ENCODE data around the gene EEF2.

GRCh38 chr19:3959766-3960131, 25.5 kb downstream of the EEF2 start:
- TF ChIP-seq, protein P1, sequence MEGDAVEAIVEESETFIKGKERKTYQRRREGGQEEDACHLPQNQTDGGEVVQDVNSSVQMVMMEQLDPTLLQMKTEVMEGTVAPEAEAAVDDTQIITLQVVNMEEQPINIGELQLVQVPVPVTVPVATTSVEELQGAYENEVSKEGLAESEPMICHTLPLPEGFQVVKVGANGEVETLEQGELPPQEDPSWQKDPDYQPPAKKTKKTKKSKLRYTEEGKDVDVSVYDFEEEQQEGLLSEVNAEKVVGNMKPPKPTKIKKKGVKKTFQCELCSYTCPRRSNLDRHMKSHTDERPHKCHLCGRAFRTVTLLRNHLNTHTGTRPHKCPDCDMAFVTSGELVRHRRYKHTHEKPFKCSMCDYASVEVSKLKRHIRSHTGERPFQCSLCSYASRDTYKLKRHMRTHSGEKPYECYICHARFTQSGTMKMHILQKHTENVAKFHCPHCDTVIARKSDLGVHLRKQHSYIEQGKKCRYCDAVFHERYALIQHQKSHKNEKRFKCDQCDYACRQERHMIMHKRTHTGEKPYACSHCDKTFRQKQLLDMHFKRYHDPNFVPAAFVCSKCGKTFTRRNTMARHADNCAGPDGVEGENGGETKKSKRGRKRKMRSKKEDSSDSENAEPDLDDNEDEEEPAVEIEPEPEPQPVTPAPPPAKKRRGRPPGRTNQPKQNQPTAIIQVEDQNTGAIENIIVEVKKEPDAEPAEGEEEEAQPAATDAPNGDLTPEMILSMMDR (IDR thresholded peaks at IDR 0.05 in 4 of 5, conservative IDR thresholded peaks at IDR 0.05 in 1 of 5): no peak
- TF ChIP-seq POLR2A (IDR thresholded peaks at IDR 0.05): no peak
